Measurements from ENCODE around the gene CLEC16A. TPM values are rescaled to one million over a fixed set of nuclear protein-coding genes. Genes with fewer than 3 reads are reported as not detected.

CLEC16A gene
- total and polyA plus RNA-seq, 9 of the 15 experiments (the other 6 are each of a cell fraction or from before 2014, with no cell fraction given) = 1.00 to 22.3 (median 10.0) TPM

- TF ChIP-seq CBX8 (IDR thresholded peaks at IDR 0.05; ENCODE audit: borderline replicate concordance, extremely low read depth, low read depth, low read length, poor library complexity, severe bottlenecking) = no peak
- no peak for TF ChIP-seq LEF1 (IDR thresholded peaks at IDR 0.05)
- peak; percentile 34 for TF ChIP-seq PKNOX1 (IDR thresholded peaks at IDR 0.05)
- 0 out of 2 replicates have a peak, but pooled peaks have one; percentile 9 for TF ChIP-seq MAFK (IDR thresholded peaks at IDR 0.05; ENCODE audit: low read length)
- TF ChIP-seq ATF7 (IDR thresholded peaks at IDR 0.05) = 0 out of 2 replicates have a peak, but pooled peaks have one; percentile 40
- no peak for TF ChIP-seq TCF3 (CRISPR knock-in tag; IDR thresholded peaks at IDR 0.05)
- TF ChIP-seq POLR2AphosphoS2 (IDR thresholded peaks at IDR 0.05; ENCODE audit: low read length) = no peak
- no peak for TF ChIP-seq HDAC2 (IDR thresholded peaks at IDR 0.05)
- peak; percentile 66 for TF ChIP-seq FOSL1 (tag; conservative IDR thresholded peaks at IDR 0.05)
- TF ChIP-seq DPF2 (IDR thresholded peaks at IDR 0.05) = peak; percentile 60; the same call in 1 of the 2 replicates
- TF ChIP-seq GABPA (tag; conservative IDR thresholded peaks at IDR 0.05; ENCODE audit: low read depth) = no peak
- no peak for TF ChIP-seq ZBTB34 (CRISPR knock-in tag; IDR thresholded peaks at IDR 0.05)
- peak; percentile 80 for TF ChIP-seq ATF3 (IDR thresholded peaks at IDR 0.05)
- TF ChIP-seq ATF3 (CRISPR knock-in tag; conservative IDR thresholded peaks at IDR 0.05) = no peak
- 0 out of 2 replicates have a peak, but pooled peaks have one; percentile 22 for TF ChIP-seq EHMT2 (IDR thresholded peaks at IDR 0.05)
- TF ChIP-seq NR2C2 (CRISPR knock-in tag; IDR thresholded peaks at IDR 0.05) = no peak
- TF ChIP-seq NR2C2 (tag; IDR thresholded peaks at IDR 0.05) = peak; percentile 43; the same call in 1 of the 2 replicates
Observed at GRCh38 chr16:10992797-10993196, 48.4 kb downstream of the CLEC16A start (continued).

Measured in K562 (cell line).